Cardiac fibroblast (primary cell): Measurements from ENCODE around the gene FRYL.

ENCODE experiments used
- DNase-seq, 2 donors: peaks; one replicate each; pipeline versions ENCODE4 v3.0.0 to v3.0.0-alpha.2; 2010; ENCODE audit warnings: low read depth in 2 of 2
- H3K4me3 ChIP-seq, 2 donors: replicated peaks in 1 of 2; 1 replicate in 1 of 2; 2 replicates in 1 of 2; pipeline ENCODE4 v1.5.1; 2011; ENCODE audit warnings: low read depth in 2 of 2, low read length in 2 of 2, mild to moderate bottlenecking in 2 of 2, moderate library complexity in 1 of 2
- TF ChIP-seq, protein P1 (sequence below): IDR thresholded peaks from one replicate; pipeline ENCODE4 v1.5.1; 2011; ENCODE audit warnings: low read depth, mild to moderate bottlenecking, low read length, inconsistent platforms

The FRYL gene

DNA sequence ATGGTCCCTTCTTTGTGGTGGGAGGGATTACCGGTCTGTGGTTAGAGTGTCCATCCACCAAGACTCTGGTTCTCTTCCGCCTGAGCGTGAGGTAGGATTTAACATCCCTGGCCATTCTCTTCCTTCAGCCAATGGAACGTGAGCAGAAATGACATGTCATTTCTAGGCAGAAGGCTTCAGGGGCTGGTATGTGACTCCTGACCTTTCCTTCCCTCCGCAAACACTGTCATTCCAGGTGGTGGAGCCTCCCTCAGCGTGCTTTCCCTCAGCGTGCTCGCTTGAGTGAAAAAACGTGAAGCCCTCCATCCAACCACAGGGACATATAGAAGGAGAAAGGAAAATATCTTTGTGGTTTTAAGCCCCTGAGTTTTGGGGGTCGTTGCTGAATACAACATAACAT, 330.9 kb downstream of the FRYL start:
- DNase-seq = no peak
- TF ChIP-seq, protein P1, sequence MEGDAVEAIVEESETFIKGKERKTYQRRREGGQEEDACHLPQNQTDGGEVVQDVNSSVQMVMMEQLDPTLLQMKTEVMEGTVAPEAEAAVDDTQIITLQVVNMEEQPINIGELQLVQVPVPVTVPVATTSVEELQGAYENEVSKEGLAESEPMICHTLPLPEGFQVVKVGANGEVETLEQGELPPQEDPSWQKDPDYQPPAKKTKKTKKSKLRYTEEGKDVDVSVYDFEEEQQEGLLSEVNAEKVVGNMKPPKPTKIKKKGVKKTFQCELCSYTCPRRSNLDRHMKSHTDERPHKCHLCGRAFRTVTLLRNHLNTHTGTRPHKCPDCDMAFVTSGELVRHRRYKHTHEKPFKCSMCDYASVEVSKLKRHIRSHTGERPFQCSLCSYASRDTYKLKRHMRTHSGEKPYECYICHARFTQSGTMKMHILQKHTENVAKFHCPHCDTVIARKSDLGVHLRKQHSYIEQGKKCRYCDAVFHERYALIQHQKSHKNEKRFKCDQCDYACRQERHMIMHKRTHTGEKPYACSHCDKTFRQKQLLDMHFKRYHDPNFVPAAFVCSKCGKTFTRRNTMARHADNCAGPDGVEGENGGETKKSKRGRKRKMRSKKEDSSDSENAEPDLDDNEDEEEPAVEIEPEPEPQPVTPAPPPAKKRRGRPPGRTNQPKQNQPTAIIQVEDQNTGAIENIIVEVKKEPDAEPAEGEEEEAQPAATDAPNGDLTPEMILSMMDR = no peak
- H3K4me3 ChIP-seq = no peak overlapping the region
